SK-N-MC (cell line): ENCODE data around the gene PRPS2.

Source experiments
- EZH2 ChIP-seq: fragments of 200-600 bp; sonication (generic); IDR thresholded peaks from one replicate; pipeline ENCODE4 v1.6.1; 2017; ENCODE audit warnings: antibody characterized with exemption
- POLR2AphosphoS5 ChIP-seq: IDR thresholded peaks from 2 replicates; pipeline ENCODE4 v1.6.1; 2012; ENCODE audit warnings: mild to moderate bottlenecking, low read depth, low read length, borderline replicate concordance

DNA sequence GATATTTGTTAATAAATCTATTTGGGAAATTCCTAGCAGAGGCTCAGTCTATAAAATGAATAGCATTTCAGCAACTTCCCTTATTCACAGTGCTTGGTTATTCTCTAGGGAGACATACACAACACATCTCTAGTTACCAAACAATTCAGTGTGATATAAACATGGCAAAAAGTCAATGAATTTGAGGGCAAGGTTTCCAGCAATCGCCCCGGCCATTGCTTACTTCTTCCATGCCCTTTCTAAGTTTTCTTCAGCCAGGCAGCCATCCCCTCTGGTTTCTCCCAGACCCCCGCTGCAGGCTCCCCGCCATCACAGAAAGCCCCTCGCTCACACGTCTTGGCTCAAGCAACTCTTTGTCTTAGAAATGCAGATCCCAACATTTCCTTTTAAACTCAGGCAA is 80.0 kb downstream of the PRPS2 start:
- TF ChIP-seq POLR2AphosphoS5 (no peak), EZH2 (no peak)
